DOHH2 (cell line): ENCODE results near the gene COL11A2.

ENCODE experiments used
- H3F3A ChIP-seq: fragments of 200-600 bp; sonication (generic), shearing (Covaris generic); 2 replicates; pipeline ENCODE4 v1.6.0; 2016; ENCODE audit warnings: antibody characterized with exemption, mild to moderate bottlenecking; ENCODE audit not compliant: control insufficient read depth, insufficient read depth
- H3K27ac ChIP-seq: fragments of 200-600 bp; sonication (generic); 2 replicates; pipeline ENCODE4 v1.5.1; 2014; ENCODE audit warnings: low read depth, mild to moderate bottlenecking, low read length, moderate library complexity
- H3K27me3 ChIP-seq: fragments of 200-600 bp; sonication (generic); 2 replicates; pipeline ENCODE4 v1.6.1; 2014; ENCODE audit warnings: mild to moderate bottlenecking, low read length, mixed read lengths; ENCODE audit not compliant: control insufficient read depth
- H3K36me3 ChIP-seq: fragments of 200-600 bp; sonication (generic); 2 replicates; pipeline ENCODE4 v1.6.1; 2014; ENCODE audit warnings: mild to moderate bottlenecking, low read length, moderate library complexity, mixed read lengths; ENCODE audit not compliant: control insufficient read depth
- H3K4me1 ChIP-seq: fragments of 200-600 bp; sonication (generic); 2 replicates; pipeline ENCODE4 v1.6.1; 2014; ENCODE audit warnings: mild to moderate bottlenecking, low read length, mixed read lengths; ENCODE audit not compliant: control insufficient read depth
- H3K4me2 ChIP-seq: fragments of 200-600 bp; sonication (generic); 2 replicates; pipeline ENCODE4 v1.6.0; 2014; ENCODE audit warnings: mild to moderate bottlenecking, low read length, moderate library complexity
- H3K4me3 ChIP-seq: fragments of 200-600 bp; sonication (generic); 2 replicates; pipeline ENCODE4 v1.5.1; 2014; ENCODE audit warnings: mild to moderate bottlenecking, low read length, mixed read lengths
- H3K79me2 ChIP-seq: fragments of 200-600 bp; sonication (generic); 2 replicates; pipeline ENCODE4 v1.6.1; 2014; ENCODE audit warnings: mild to moderate bottlenecking, low read length, mixed read lengths; ENCODE audit not compliant: control insufficient read depth
- H3K9me2 ChIP-seq: fragments of 200-600 bp; sonication (generic); replicated peaks from 2 replicates; pipeline ENCODE4 v1.6.1; 2014; ENCODE audit warnings: mild to moderate bottlenecking, low read length, mixed read lengths; ENCODE audit not compliant: control insufficient read depth
- H3K9me3 ChIP-seq: fragments of 200-600 bp; sonication (generic); 2 replicates; pipeline ENCODE4 v1.6.1; 2014; ENCODE audit warnings: antibody characterized with exemption, low read length, mixed read lengths; ENCODE audit not compliant: control insufficient read depth, insufficient read depth
- H4K20me1 ChIP-seq: fragments of 200-600 bp; sonication (generic); 2 replicates; pipeline ENCODE4 v1.6.0; 2014; ENCODE audit warnings: low read depth, mild to moderate bottlenecking, antibody characterized with exemption, low read length, moderate library complexity; ENCODE audit not compliant: control insufficient read depth, insufficient read depth
- CTCF ChIP-seq: fragments of 200-600 bp; sonication (generic); IDR thresholded peaks from one replicate; pipeline ENCODE4 v1.5.1; 2014; ENCODE audit warnings: antibody characterized with exemption, mild to moderate bottlenecking, low read depth, low read length; ENCODE audit not compliant: poor library complexity, severe bottlenecking
- EZH2phosphoT487 ChIP-seq: fragments of 200-600 bp; sonication (generic); IDR thresholded peaks from 2 replicates; pipeline ENCODE4 v1.6.1; 2017; ENCODE audit warnings: borderline replicate concordance, mild to moderate bottlenecking, antibody characterized with exemption, low read length, moderate library complexity, mixed read lengths

Gene COL11A2

GRCh38 chr6:33193619-33194018 is 1.4 kb upstream of the COL11A2 start:
- H3K79me2 ChIP-seq: peaks cover 9% of the 10 kb centered on the region
- H3F3A ChIP-seq: no peaks in the 10 kb centered on the region
- TF ChIP-seq EZH2phosphoT487: no peak
- TF ChIP-seq CTCF: no peak
- no peaks in the 10 kb centered on the region for H3K9me3 ChIP-seq
- H3K27ac ChIP-seq: no peak overlapping the region
- H4K20me1 ChIP-seq: 0 out of 2 replicates have a peak, but pooled peaks cover 4% of the 10 kb centered on the region
- H3K4me2 ChIP-seq: no peak overlapping the region
- no peak overlapping the region for H3K4me3 ChIP-seq
- H3K4me1 ChIP-seq: peaks cover 26% of the 10 kb centered on the region
- H3K9me2 ChIP-seq: no peaks in the 10 kb centered on the region
- H3K27me3 ChIP-seq: peaks cover 25% of the 10 kb centered on the region
- H3K36me3 ChIP-seq: peaks cover 44% of the 10 kb centered on the region

GRCh38 chr6:33192671-33193602 is 670 bp upstream of the COL11A2 start:
- Histone ChIP-seq H3K4me3 (peak overlapping the region; percentile 51), H3K9me3 (no peaks in the 10 kb centered on the region), H3K27ac (no peak overlapping the region), H3K36me3 (peaks cover 38% of the 10 kb centered on the region), H3K27me3 (peaks cover 25% of the 10 kb centered on the region), H4K20me1 (0 out of 2 replicates have a peak, but pooled peaks cover 4% of the 10 kb centered on the region), H3K4me1 (peaks cover 19% of the 10 kb centered on the region), H3K4me2 (peak overlapping the region; percentile 65), H3F3A (no peaks in the 10 kb centered on the region), H3K9me2 (no peaks in the 10 kb centered on the region), H3K79me2 (peaks cover 4% of the 10 kb centered on the region; the same call in 1 of the 2 replicates)
- TF ChIP-seq EZH2phosphoT487 (peak; percentile 87), CTCF (no peak)

GRCh38 chr6:33191383-33192104 is 723 bp downstream of the COL11A2 start:
- Histone ChIP-seq H3K79me2 (no peaks in the 10 kb centered on the region), H3K4me2 (peak overlapping the region; percentile 14; the same call in 1 of the 2 replicates)

More at GRCh38 chr6:33191383-33192104, 723 bp downstream of the COL11A2 start:
- H3K36me3 ChIP-seq: peaks cover 28% of the 10 kb centered on the region
- H3K4me1 ChIP-seq: peaks cover 11% of the 10 kb centered on the region
- H3K27me3 ChIP-seq: peaks cover 30% of the 10 kb centered on the region
- TF ChIP-seq EZH2phosphoT487 (no peak), CTCF (no peak)
- no peak overlapping the region for H3K27ac ChIP-seq
- H3K4me3 ChIP-seq: no peak overlapping the region
- no peaks in the 10 kb centered on the region for H3K9me3 ChIP-seq
- H4K20me1 ChIP-seq: no peaks in the 10 kb centered on the region
- H3K9me2 ChIP-seq: no peaks in the 10 kb centered on the region
- no peaks in the 10 kb centered on the region for H3F3A ChIP-seq
